NCI-H446 (cell line): ENCODE results near the gene SPSB1.
A peak's percentile ranks its signal among the peaks of the same experiment; 100 is the strongest.
"Not testable (repeated sequence)": the region's sequence is repeated elsewhere in the genome, so short reads cannot be mapped to it uniquely, and the experiment has no call there.

Experiments used
- DNase-seq, 2 experiments: peaks; one replicate each; lab custom pipeline; 2025; lab: John Stamatoyannopoulos, UW

The SPSB1 gene

GRCh38 chr1:9279172-9279840 lies 13.4 kb upstream of the SPSB1 start:
- no peak for DNase-seq

- no peak for DNase-seq
Measured at GRCh38 chr1:9280015-9280860, 12.5 kb upstream of the SPSB1 start.

GRCh38 chr1:9281071-9281827 lies 11.4 kb upstream of the SPSB1 start:
- DNase-seq, result no peak

- DNase-seq, result no peak
Measured at GRCh38 chr1:9281908-9282695, 10.6 kb upstream of the SPSB1 start.

- no peak for DNase-seq
Measured at GRCh38 chr1:9282696-9282955, 10.1 kb upstream of the SPSB1 start.

GRCh38 chr1:9284061-9284460 lies 8.6 kb upstream of the SPSB1 start:
- no peak for DNase-seq

GRCh38 chr1:9286556-9286955 lies 6.1 kb upstream of the SPSB1 start:
- DNase-seq, result no peak

GRCh38 chr1:9289090-9289534 lies 3.6 kb upstream of the SPSB1 start:
- DNase-seq, result peak in 1 of 2 experiments; percentile 51

- no peak for DNase-seq
Measured at GRCh38 chr1:9289711-9290485, 2.8 kb upstream of the SPSB1 start.

GRCh38 chr1:9291914-9292360 lies 757 bp upstream of the SPSB1 start:
- no peak for DNase-seq

- no peak for DNase-seq
Measured at GRCh38 chr1:9293241-9293532, 493 bp downstream of the SPSB1 start.

- no peak for DNase-seq
Measured at GRCh38 chr1:9293533-9294404, 1.1 kb downstream of the SPSB1 start.

GRCh38 chr1:9294405-9294773 lies 1.7 kb downstream of the SPSB1 start:
- no peak for DNase-seq

GRCh38 chr1:9294910-9295636 lies 2.4 kb downstream of the SPSB1 start:
- DNase-seq, result no peak

- no peak for DNase-seq
Measured at GRCh38 chr1:9295884-9296283, 3.2 kb downstream of the SPSB1 start.

- DNase-seq, result no peak
Measured at GRCh38 chr1:9296850-9297249, 4.2 kb downstream of the SPSB1 start.

- DNase-seq, result no peak
Measured at GRCh38 chr1:9297831-9298230, 5.1 kb downstream of the SPSB1 start.

GRCh38 chr1:9298282-9298681 lies 5.6 kb downstream of the SPSB1 start:
- no peak for DNase-seq

- DNase-seq, result not testable (repeated sequence)
Measured at GRCh38 chr1:9299571-9300541, 7.2 kb downstream of the SPSB1 start.
